ENCODE data around the gene MEAK7. TPM values are rescaled to one million over a fixed set of nuclear protein-coding genes. Genes with fewer than 3 reads are reported as not detected.

MEAK7 gene
- total RNA-seq, 120 experiments from 2014 or later: 12.5 to 34.5 (median 20.1) TPM

Other genes with a start within 250 kb of the MEAK7 start
- 10 to 100 TPM in 85 of 120 experiments, 1 to 10 TPM in 35; 5.3 to 25.3 (median 11.9) TPM for gene WFDC1, start 209.8 kb downstream of the MEAK7 start, total RNA-seq
- 10 to 100 TPM in 41 of 120 experiments, 1 to 10 TPM in 79; 2.8 to 17.6 (median 8.8) TPM for gene ATP2C2, start 136.1 kb downstream of the MEAK7 start, total RNA-seq
- 100 to 1,000 TPM in 6 of 120 experiments, 10 to 100 TPM in 114; 43.3 to 111 (median 76.2) TPM for gene COTL1, start 113.4 kb upstream of the MEAK7 start, total RNA-seq
- 10 to 100 TPM; 30.4 to 77.3 (median 47.4) TPM for gene KLHL36, start 143.9 kb upstream of the MEAK7 start, total RNA-seq
- 100 to 1,000 TPM in 1 of 120 experiments, 10 to 100 TPM in 119; 58.1 to 104 (median 76.8) TPM for gene USP10, start 195.3 kb upstream of the MEAK7 start, total RNA-seq